ENCODE results near the gene RBM4.
"Not testable (repeated sequence)": the region's sequence is repeated elsewhere in the genome, so short reads cannot be mapped to it uniquely, and the experiment has no call there.

Gene RBM4

GRCh38 chr11:66606608-66607007 lies 31.9 kb upstream of the RBM4 start:
- H3K27me3 Mint-ChIP-seq (ENCODE audit: low read depth); H3K36me3 Mint-ChIP-seq (ENCODE audit: low read depth); H3K27ac Mint-ChIP-seq; H3K4me3 Mint-ChIP-seq; H3K9me3 Mint-ChIP-seq; H3K4me1 Mint-ChIP-seq (ENCODE audit: low read depth): not testable (repeated sequence)

GRCh38 chr11:66607126-66607834 lies 31.2 kb upstream of the RBM4 start:
- H3K4me1 Mint-ChIP-seq (ENCODE audit: low read depth): peaks cover 8% of the 10 kb centered on the region
- no peaks in the 10 kb centered on the region for H3K27me3 Mint-ChIP-seq (ENCODE audit: low read depth)
- H3K36me3 Mint-ChIP-seq (ENCODE audit: low read depth): peaks cover 8% of the 10 kb centered on the region
- no peak overlapping the region for H3K4me3 Mint-ChIP-seq
- no peak overlapping the region for H3K27ac Mint-ChIP-seq
- peaks cover 3% of the 10 kb centered on the region for H3K9me3 Mint-ChIP-seq

GRCh38 chr11:66609721-66610617 lies 28.5 kb upstream of the RBM4 start:
- peaks cover 6% of the 10 kb centered on the region for H3K36me3 Mint-ChIP-seq (ENCODE audit: low read depth)
- H3K4me3 Mint-ChIP-seq: no peak overlapping the region
- H3K27me3 Mint-ChIP-seq (ENCODE audit: low read depth): no peaks in the 10 kb centered on the region
- H3K4me1 Mint-ChIP-seq (ENCODE audit: low read depth): peaks cover 8% of the 10 kb centered on the region
- peaks cover 3% of the 10 kb centered on the region for H3K9me3 Mint-ChIP-seq
- peak overlapping the region; percentile 50 for H3K27ac Mint-ChIP-seq

DNA sequence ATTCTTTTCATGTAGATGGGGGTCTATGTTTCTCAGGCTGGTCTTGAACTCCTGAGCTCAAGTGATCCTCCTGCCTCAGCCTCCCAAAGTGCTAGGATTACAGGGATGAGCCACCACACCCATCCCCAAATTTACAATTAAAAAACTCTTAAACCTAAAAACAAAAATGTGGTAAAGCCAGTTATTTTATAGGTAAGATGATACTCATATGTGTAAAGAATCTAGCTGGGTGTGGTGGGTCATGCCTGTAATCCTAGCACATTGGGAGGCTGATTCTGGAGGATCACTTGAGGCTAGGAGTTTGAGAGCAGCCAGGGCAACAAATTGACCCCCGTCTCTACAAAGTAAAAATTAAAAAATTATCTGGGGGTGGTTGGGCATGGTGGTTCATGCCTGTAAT lies 26.0 kb upstream of the RBM4 start:
- H3K9me3 Mint-ChIP-seq: peaks cover 3% of the 10 kb centered on the region
- H3K27me3 Mint-ChIP-seq (ENCODE audit: low read depth): no peaks in the 10 kb centered on the region
- peaks cover 16% of the 10 kb centered on the region for H3K4me1 Mint-ChIP-seq (ENCODE audit: low read depth)
- H3K27ac Mint-ChIP-seq: no peak overlapping the region
- no peak overlapping the region for H3K4me3 Mint-ChIP-seq
- H3K36me3 Mint-ChIP-seq (ENCODE audit: low read depth): peaks cover 9% of the 10 kb centered on the region

DNA sequence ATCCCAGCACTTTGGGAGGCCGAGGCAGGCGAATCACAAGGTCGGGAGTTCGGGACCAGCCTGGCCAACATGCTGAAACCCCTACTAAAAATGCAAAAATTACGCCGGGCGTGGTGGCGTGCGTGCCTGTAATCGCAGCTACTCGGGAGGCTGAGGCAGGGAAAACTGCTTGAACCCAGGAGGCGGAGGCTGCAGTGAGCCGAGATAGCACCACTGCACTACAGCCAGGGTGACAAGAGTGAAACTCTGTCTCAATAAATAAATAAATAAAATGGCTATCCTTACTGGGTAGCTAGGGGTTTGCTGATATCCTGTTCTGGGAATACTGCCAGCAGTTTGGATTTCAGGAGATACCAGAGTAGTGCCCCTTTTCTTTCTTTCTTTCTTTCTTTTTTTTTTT lies 24.4 kb upstream of the RBM4 start:
- Mint-ChIP-seq H3K4me3 (no peak overlapping the region), H3K27ac (no peak overlapping the region), H3K36me3 (ENCODE audit: low read depth) (peaks cover 24% of the 10 kb centered on the region), H3K9me3 (peaks cover 3% of the 10 kb centered on the region), H3K27me3 (ENCODE audit: low read depth) (no peaks in the 10 kb centered on the region), H3K4me1 (ENCODE audit: low read depth) (peaks cover 31% of the 10 kb centered on the region)

- Mint-ChIP-seq H3K27me3 (ENCODE audit: low read depth) (no peaks in the 10 kb centered on the region), H3K27ac (peak within 1 kb of the TSS; percentile 98), H3K4me1 (ENCODE audit: low read depth) (peaks cover 38% of the 10 kb centered on the region), H3K36me3 (ENCODE audit: low read depth) (peaks cover 31% of the 10 kb centered on the region), H3K9me3 (no peaks in the 10 kb centered on the region), H3K4me3 (peak within 1 kb of the TSS; percentile 97)
Observed at GRCh38 chr11:66616379-66617154, 21.9 kb upstream of the RBM4 start, which contains the start of gene RBM14. Gene RBM14 (plus strand): TSS chr11:66616630. CDS start chr11:66616721, 91 bp downstream.

DNA sequence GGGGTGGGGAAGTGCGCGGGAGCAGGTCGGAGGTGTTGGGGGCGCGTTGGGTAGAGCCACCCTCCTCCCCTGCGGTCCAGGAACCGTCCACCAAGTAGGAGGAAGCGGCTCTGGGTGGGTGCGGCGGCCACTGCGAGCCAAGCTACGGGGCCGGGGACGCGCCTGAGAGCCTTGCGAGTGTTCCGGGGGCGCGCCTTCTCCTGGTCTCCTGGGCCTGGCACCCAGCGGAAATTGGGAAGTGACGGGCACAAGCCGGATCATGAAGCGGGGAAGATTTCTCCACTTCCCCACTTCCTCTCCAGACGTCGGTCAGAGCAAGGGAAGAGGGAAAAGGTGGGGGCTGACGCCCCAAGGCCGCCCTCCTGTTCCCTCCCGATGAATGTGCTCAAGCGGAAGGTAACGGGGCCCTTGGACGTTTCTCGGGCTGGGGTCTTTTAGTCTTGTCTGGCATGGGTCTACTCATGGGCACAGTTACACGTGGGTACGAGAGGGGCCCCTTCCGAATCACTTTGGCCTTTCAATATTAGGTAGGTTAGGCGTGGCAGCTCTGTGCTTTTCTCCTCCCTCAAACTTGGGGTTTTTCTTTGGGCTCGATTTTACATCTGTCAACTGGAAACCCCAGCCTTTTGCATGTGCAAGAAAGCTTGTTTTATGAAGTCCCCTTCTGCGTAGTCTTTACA lies 21.2 kb upstream of the RBM4 start:
- peak overlapping the region; percentile 98 for H3K27ac Mint-ChIP-seq
- peaks cover 31% of the 10 kb centered on the region for H3K36me3 Mint-ChIP-seq (ENCODE audit: low read depth)
- no peaks in the 10 kb centered on the region for H3K27me3 Mint-ChIP-seq (ENCODE audit: low read depth)
- H3K4me3 Mint-ChIP-seq: peak overlapping the region; percentile 97
- peaks cover 40% of the 10 kb centered on the region for H3K4me1 Mint-ChIP-seq (ENCODE audit: low read depth)
- H3K9me3 Mint-ChIP-seq: no peaks in the 10 kb centered on the region

GRCh38 chr11:66619080-66619554 lies 19.4 kb upstream of the RBM4 start:
- peak overlapping the region; percentile 97 for H3K4me3 Mint-ChIP-seq
- peaks cover 46% of the 10 kb centered on the region for H3K36me3 Mint-ChIP-seq (ENCODE audit: low read depth)
- H3K4me1 Mint-ChIP-seq (ENCODE audit: low read depth): peaks cover 58% of the 10 kb centered on the region
- H3K27ac Mint-ChIP-seq: peak overlapping the region; percentile 98
- no peaks in the 10 kb centered on the region for H3K27me3 Mint-ChIP-seq (ENCODE audit: low read depth)
- no peaks in the 10 kb centered on the region for H3K9me3 Mint-ChIP-seq

- Mint-ChIP-seq H3K4me3 (no peak overlapping the region), H3K4me1 (ENCODE audit: low read depth) (peaks cover 38% of the 10 kb centered on the region), H3K27ac (no peak overlapping the region), H3K36me3 (ENCODE audit: low read depth) (peaks cover 55% of the 10 kb centered on the region), H3K9me3 (no peaks in the 10 kb centered on the region), H3K27me3 (ENCODE audit: low read depth) (no peaks in the 10 kb centered on the region)
Observed at GRCh38 chr11:66624450-66624849, 14.1 kb upstream of the RBM4 start.

GRCh38 chr11:66625041-66625751 lies 13.3 kb upstream of the RBM4 start:
- peaks cover 58% of the 10 kb centered on the region for H3K36me3 Mint-ChIP-seq (ENCODE audit: low read depth)
- no peaks in the 10 kb centered on the region for H3K27me3 Mint-ChIP-seq (ENCODE audit: low read depth)
- no peak overlapping the region for H3K4me3 Mint-ChIP-seq
- H3K27ac Mint-ChIP-seq: no peak overlapping the region
- H3K4me1 Mint-ChIP-seq (ENCODE audit: low read depth): peaks cover 36% of the 10 kb centered on the region
- H3K9me3 Mint-ChIP-seq: no peaks in the 10 kb centered on the region

DNA sequence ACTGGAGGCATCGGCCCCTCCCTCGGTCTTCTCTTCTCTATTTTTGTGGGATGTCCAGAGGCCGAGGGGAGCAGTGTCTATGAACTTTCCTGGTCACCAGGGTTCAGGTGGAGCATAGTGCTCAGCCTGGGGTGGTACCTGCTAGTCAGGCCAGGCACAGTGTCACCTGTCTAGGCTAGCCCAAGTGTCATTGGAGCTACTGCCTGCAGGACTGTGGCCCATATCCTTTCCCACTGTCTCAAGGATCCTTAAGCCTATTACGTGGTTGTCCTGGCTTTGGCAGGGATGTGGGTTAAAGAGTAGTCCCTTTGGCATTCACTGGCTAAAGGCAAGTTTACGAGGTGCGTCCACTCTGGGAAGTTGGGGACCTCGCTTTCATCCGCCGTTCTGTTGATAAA lies 12.8 kb upstream of the RBM4 start:
- H3K27ac Mint-ChIP-seq: no peak overlapping the region
- H3K36me3 Mint-ChIP-seq (ENCODE audit: low read depth): peaks cover 60% of the 10 kb centered on the region
- no peaks in the 10 kb centered on the region for H3K9me3 Mint-ChIP-seq
- H3K4me1 Mint-ChIP-seq (ENCODE audit: low read depth): peaks cover 31% of the 10 kb centered on the region
- no peaks in the 10 kb centered on the region for H3K27me3 Mint-ChIP-seq (ENCODE audit: low read depth)
- H3K4me3 Mint-ChIP-seq: no peak overlapping the region

DNA sequence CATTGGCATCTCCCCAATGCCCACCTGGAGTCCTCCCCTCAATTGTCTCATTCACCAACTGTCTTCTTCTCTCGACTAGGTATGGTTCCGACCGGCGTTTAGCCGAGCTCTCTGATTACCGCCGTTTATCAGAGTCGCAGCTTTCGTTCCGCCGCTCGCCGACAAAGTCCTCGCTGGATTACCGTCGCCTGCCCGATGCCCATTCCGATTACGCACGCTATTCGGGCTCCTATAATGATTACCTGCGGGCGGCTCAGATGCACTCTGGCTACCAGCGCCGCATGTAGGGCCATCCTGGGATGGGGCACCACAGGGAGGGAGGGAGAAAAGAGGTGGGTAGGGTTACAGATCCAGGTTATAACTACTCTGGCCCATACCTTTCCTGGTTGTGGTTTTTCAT lies 12.1 kb upstream of the RBM4 start:
- peaks cover 29% of the 10 kb centered on the region for H3K4me1 Mint-ChIP-seq (ENCODE audit: low read depth)
- H3K36me3 Mint-ChIP-seq (ENCODE audit: low read depth): peaks cover 56% of the 10 kb centered on the region

DNA sequence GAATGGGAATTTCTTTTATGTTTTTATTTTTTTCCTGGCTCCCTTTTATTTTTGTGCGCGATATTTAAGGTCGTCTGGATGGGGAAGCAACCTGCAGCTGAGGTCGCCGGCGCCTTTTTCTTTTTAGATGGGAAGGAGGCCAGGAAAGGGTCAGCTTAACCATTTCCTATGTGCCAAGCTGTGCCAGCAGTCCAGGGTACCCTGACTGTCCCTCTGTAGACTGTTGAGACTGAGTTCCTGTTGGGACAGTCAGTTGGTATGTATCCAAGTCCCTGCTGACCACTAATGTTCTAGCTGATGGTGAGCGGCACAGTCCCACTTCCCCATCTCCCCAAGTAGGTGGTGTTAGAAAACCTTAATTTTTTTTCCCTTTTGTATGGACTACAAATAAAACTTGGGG lies 11.6 kb upstream of the RBM4 start:
- Mint-ChIP-seq H3K36me3 (ENCODE audit: low read depth) (peaks cover 58% of the 10 kb centered on the region), H3K4me3 (no peak overlapping the region), H3K27ac (no peak overlapping the region), H3K27me3 (ENCODE audit: low read depth) (no peaks in the 10 kb centered on the region), H3K4me1 (ENCODE audit: low read depth) (peaks cover 26% of the 10 kb centered on the region), H3K9me3 (no peaks in the 10 kb centered on the region)

More for the DNA sequence above, 12.1 kb upstream of the RBM4 start:
- no peaks in the 10 kb centered on the region for H3K27me3 Mint-ChIP-seq (ENCODE audit: low read depth)
- no peak overlapping the region for H3K27ac Mint-ChIP-seq
- H3K9me3 Mint-ChIP-seq: no peaks in the 10 kb centered on the region
- H3K4me3 Mint-ChIP-seq: no peak overlapping the region

Measured in T-helper 1 cell treated with Interleukin-12 subunit alpha and Interleukin-12 subunit beta and Interleukin-4 antibody, amounts not matched to agents 30 μg/mL and 1 μg/mL, for 36 hours (primary cell).